ENCODE data around the gene ITGB4. TPM values are rescaled to one million over a fixed set of nuclear protein-coding genes. Genes with fewer than 3 reads are reported as not detected.

The ITGB4 gene
- total RNA-seq, 1 experiment from 2014 or later: 568 TPM

DNA sequence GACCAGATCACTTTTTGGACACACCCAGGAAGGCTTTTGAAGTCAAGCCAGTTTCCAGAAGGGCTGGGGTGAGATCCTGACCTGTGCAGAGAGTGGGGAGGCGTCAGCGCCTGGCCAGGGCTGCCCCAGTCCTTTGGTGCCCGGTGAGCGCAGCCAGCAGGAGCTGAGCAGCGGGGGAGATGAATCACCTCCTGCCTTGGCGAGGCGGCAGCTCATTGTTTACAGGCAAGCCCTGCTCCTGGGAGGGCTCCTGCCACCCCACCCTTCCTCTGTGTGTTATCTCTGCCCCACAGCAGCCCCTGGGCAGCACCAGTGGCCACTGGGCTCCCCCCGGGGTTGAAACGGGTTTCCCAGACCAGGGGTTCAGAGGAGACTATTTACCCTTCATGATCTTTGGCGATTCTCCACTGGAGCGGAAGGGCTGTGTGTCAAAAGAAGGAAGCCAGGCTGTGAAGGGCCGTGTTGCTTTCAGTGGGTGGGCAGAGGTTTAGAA, 14.1 kb upstream of the ITGB4 start:
- no peak overlapping the region for H2AFZ ChIP-seq (ENCODE audit: low read depth, low read length, poor library complexity, severe bottlenecking)
- peak overlapping the region; percentile 86 for H3K4me2 ChIP-seq (ENCODE audit: low read length)
- intact Hi-C loops (cut with micrococcal nuclease): loop anchor here (2.0 kb wide), 1 partner anchor 14 kb away; the partner anchor contains the start of gene ITGB4
- POLR2A ChIA-PET: interaction anchor here (0.7 to 5.4 kb wide), 9 partner anchors 8 to 169 kb away, joined by 3 to 45 read pairs (median 6); partner anchors contain the start of gene ITGB4
- RAD21 ChIA-PET (ENCODE audit: low non-redundant PET in 1 of 2, low total read pairs in 2 of 2, uncharacterized antibody in 2 of 2, unreplicated experiment in 2 of 2): interaction anchor here (0.6 to 1.6 kb wide), 5 partner anchors 11 to 58 kb away, joined by 3 to 5 read pairs (median 4); partner anchors contain the start of genes GALK1 (in 1 of the 2) and ITGB4 (in 1 of the 2)
- H3K9me2 ChIP-seq (ENCODE audit: insufficient read depth): no peaks in the 10 kb centered on the region
- no TSS peak for BruUV-seq (replicated peaks)
- no peaks in the 10 kb centered on the region for H3K9me3 ChIP-seq (ENCODE audit: control insufficient read depth in 1 of 2, insufficient read depth in 1 of 2, low read depth in 1 of 2, low read length in 2 of 2)
- H3K27ac ChIP-seq (ENCODE audit: low read depth, low read length): peak overlapping the region; percentile 85
- CTCF ChIA-PET: interaction anchor here (1.2 to 2.6 kb wide), 8 partner anchors 12 to 74 kb away, joined by 4 to 17 read pairs (median 11); partner anchors contain the start of genes ITGB4 and SMIM5
- peak; percentile 94 for DNase-seq (ENCODE audit: low read depth, low spot score)
- H3K27me3 ChIP-seq (ENCODE audit: insufficient read depth, low read length): no peaks in the 10 kb centered on the region
- peak; percentile 95 for ATAC-seq
- H4K20me1 ChIP-seq (ENCODE audit: insufficient read depth): no peaks in the 10 kb centered on the region
- peaks cover 55 to 86% of the 10 kb centered on the region in 2 experiments for H3K4me1 ChIP-seq (ENCODE audit: control insufficient read depth in 1 of 2, insufficient read depth in 2 of 2, low read length in 2 of 2)
- peak overlapping the region in 1 of 2 experiments; percentile 43; a peak in 2 of 4 replicates for H3K4me3 ChIP-seq (replicated peaks in 1 of 2; ENCODE audit: low read depth in 1 of 2, low read length in 2 of 2)
- peaks cover 19 to 54% of the 10 kb centered on the region in 2 experiments for H3K36me3 ChIP-seq (ENCODE audit: control insufficient read depth in 1 of 2, insufficient read depth in 2 of 2, low read length in 2 of 2)
- H3K9ac ChIP-seq (ENCODE audit: low read length): peak overlapping the region; percentile 64
- no peaks in the 10 kb centered on the region; the same call in 1 of the 2 replicates for H3K79me2 ChIP-seq (ENCODE audit: insufficient read depth, low read length)
- TF ChIP-seq CEBPB (IDR thresholded peaks at IDR 0.05; ENCODE audit: low read depth) (no peak), YY1 (IDR thresholded peaks at IDR 0.05; ENCODE audit: extremely low read depth, insufficient replicate concordance, low read depth, low read length) (peak; percentile 84), ZFX (IDR thresholded peaks at IDR 0.05) (no peak), SIN3A (IDR thresholded peaks at IDR 0.05; ENCODE audit: low read depth) (no peak), POLR2AphosphoS5 (IDR thresholded peaks at IDR 0.05; ENCODE audit: low read depth, low read length) (peak; percentile 87), ELF1 (IDR thresholded peaks at IDR 0.05; ENCODE audit: borderline replicate concordance, low read depth) (no peak), EGR1 (IDR thresholded peaks at IDR 0.05; ENCODE audit: low read depth) (no peak), EZH2 (IDR thresholded peaks at IDR 0.05) (no peak), CBX3 (IDR thresholded peaks at IDR 0.05; ENCODE audit: low read depth) (no peak), RAD21 (IDR thresholded peaks at IDR 0.05; ENCODE audit: low read depth) (no peak), POLR2A (IDR thresholded peaks at IDR 0.05; ENCODE audit: borderline replicate concordance, extremely low read depth, insufficient read depth, insufficient read length) (no peak), JUND (IDR thresholded peaks at IDR 0.05) (no peak), TCF7L2 (IDR thresholded peaks at IDR 0.05; ENCODE audit: borderline replicate concordance, extremely low read depth, insufficient read depth, insufficient read length) (peak; percentile 97), FOSL1 (IDR thresholded peaks at IDR 0.05; ENCODE audit: low read depth) (no peak), ZBTB33 (IDR thresholded peaks at IDR 0.05; ENCODE audit: extremely low read depth, insufficient replicate concordance, low read length) (peak; percentile 79), CTCF (IDR thresholded peaks at IDR 0.05 in 2 of 3, conservative IDR thresholded peaks at IDR 0.05 in 1 of 3; ENCODE audit: borderline replicate concordance in 1 of 3, insufficient read depth in 1 of 3, low read depth in 2 of 3, low read length in 2 of 3) (no peak), ATF3 (IDR thresholded peaks at IDR 0.05) (no peak), REST (IDR thresholded peaks at IDR 0.05; ENCODE audit: low read depth) (no peak), SP1 (IDR thresholded peaks at IDR 0.05; ENCODE audit: low read depth) (no peak)
- TF ChIP-seq, protein P1, sequence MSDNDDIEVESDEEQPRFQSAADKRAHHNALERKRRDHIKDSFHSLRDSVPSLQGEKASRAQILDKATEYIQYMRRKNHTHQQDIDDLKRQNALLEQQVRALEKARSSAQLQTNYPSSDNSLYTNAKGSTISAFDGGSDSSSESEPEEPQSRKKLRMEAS (IDR thresholded peaks at IDR 0.05): no peak
